ENCODE measurements around the gene CEACAM4.

- TF ChIP-seq POLR2A (IDR thresholded peaks at IDR 0.05; ENCODE audit: low read depth) (no peak), CTCF (IDR thresholded peaks at IDR 0.05) (peak; percentile 62 to 80 (median 64))
Observed at GRCh38 chr19:41570639-41571112, 56.2 kb downstream of the CEACAM4 start.

Measured in esophagus muscularis mucosa (tissue), 3 donors.